ENCODE measurements around the gene NUDCD3.

DNA sequence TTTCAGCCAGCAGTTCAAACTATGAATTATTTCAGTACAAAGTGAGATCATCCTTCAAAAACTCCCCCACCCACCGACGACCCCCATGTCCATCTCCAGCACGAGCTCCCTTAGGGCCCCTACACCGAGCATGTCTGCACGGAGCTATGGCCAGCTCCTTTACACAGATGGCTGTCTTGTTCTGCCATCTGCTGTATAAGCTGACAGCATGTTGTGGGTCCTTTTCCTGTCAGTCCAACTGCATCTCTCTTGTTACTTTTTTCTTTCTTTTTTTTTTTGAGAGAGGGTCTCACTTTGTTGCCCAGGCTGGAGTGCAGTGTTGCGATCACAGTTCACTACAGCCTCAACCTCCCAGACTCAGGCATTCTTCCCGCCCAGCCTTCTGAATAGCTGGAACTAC, 29.1 kb upstream of the NUDCD3 start:
- no peak for TF ChIP-seq CTCF (IDR thresholded peaks at IDR 0.05 in 8 of 11, conservative IDR thresholded peaks at IDR 0.05 in 3 of 11)
- no peak for TF ChIP-seq POLR2A (IDR thresholded peaks at IDR 0.05)
